ENCODE data around the gene SKI.
"Not testable (repeated sequence)": the region's sequence is repeated elsewhere in the genome, so short reads cannot be mapped to it uniquely, and the experiment has no call there.

The SKI gene

DNA sequence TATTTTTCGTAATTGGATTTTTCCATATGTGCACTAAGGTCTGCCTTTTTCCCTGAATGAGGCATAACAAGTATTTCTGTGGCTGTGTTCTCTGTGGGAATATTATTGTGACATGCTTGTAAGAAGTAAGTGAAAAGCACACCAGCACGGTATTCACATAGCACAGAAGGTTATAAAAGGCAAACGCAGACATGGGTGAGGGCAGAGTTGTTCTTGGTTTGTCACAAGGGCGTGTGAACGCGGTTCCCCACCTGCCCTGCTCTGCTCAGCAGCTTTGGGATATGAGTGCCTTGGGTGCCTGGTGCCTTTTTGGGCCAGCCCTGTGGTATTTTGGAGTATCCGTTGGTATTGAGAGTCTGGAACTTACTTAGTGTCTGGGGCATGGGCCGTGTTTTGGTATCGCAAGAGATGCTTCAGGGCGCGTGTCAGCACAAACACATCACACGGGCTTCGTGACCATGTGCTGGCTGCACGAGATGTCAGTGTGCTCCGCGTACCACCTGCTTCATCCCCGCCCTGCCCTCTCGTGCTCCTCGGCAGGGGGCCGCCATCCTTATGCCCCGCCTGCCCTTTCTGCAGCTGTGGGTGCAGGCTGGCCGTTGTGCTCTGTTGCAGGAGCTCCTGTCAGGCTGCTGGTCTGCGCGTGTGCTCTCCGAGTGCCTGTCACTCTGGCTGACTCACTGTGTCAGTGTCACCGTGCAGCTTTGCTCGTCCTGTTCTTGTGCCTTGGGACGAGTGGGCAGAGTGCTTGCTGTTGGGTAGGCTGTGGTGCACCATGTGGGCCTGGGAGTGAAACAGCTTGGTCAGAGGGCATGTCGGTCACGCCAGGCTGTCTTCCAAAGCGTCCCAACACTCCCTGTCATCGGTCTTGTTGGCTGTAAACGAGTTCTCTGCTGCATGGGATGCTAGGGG is 15.0 kb downstream of the SKI start:
- DNase-seq = no peak

DNA sequence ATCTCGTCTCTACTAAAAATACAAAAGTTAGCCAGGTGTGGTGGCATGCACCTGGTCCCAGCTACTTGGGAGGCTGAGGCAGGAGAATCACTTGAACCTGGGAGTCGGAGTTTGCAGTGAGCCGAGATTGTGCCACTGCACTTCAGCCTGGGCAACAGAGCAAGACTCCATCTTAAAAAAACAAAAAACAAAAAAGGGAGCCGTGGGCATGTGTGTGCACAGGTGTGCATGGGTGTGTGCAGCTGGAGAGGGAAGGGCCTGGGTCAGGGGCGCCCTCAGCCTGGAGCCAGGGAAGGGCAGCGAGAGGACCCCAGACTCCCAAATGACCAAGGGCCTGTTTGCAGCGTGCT is 18.9 kb downstream of the SKI start:
- not testable (repeated sequence) for DNase-seq

DNA sequence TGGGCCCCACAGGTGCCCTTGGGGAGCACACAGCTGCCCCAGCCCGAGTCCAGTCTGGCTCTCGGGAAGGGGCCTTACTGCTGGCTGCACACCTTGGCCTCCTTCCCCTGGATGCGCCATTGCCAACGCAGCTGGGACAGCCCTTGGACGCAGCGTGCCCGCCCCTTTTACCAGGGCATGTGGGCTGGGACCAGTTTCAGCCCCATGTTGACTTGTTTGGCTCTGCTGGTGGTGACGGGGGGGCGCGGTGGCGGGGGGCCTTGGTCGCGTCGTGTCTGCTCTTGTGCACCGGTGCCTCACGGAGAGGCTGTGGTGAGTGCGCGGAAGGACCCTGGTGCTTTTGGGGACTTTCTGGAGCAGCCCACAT is 19.6 kb downstream of the SKI start:
- no peak for DNase-seq

DNA sequence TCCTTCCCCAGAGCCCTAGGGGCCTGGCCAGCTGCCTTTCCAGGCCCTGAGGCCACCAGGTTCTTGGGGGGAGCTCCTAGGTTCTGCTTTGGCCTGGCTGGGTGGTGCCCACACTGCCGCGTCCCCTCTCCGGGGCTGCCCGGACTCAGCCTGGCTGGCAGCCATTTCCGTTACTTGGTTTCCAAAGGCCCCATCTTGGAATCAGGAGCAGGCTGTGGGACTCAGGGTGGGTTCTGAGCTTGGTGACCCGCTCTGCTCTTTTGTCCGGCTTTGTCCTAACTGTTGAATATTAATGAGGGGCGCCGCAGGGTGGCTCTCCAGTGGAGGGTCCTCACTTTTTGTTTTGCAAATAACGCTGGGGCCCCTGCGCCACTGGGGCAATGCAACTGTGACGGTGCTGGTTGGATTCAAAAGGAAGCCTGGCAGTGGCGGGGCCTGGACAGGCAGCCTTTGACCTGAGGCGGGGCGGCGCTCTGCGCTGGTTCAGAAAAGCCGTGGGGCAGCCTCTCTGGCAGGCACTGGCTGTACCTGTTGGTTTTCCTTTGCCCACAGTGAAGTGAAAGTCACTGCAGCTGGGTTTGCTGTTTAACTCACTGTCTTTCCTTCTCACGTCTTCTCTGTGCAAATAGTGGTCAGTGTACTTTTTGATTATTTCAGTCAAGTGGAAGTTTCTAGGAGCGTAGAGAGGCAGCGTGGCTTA is 20.2 kb downstream of the SKI start:
- DNase-seq = no peak

DNA sequence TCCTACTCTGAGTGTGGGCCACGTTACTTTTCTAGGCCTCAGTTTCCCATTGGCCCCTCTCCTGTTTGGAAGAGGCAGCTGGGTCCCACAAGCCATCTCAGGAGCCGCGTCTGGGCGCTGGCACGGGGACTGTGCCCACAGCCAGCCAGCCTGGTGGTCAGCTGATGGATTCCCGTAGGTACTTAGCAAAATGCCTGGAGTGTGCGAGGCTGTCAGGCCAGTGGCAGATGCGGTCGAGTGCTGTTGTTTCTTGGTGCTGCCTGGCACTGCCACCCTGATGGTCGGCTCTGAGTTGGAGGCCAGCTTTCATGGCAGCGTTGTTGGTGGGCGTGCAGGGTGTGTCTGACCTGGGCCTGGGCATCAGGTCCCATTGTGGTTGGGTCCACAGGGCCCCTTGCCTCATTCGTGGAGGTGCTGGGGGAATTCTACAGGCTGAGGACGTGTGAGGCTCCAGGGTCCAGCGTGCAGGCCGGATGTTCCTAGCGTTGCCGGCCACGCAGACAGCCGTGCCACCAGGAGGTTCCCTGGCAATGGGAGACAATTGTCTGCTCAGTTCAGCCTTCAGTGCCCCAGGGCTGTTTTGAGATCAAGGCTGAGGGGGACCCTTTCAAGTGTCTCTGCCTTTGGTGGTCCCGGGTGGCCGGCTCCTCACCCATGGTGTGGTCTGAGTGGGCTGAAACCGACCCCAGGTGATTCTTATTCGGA is 20.9 kb downstream of the SKI start:
- no peak for DNase-seq

DNA sequence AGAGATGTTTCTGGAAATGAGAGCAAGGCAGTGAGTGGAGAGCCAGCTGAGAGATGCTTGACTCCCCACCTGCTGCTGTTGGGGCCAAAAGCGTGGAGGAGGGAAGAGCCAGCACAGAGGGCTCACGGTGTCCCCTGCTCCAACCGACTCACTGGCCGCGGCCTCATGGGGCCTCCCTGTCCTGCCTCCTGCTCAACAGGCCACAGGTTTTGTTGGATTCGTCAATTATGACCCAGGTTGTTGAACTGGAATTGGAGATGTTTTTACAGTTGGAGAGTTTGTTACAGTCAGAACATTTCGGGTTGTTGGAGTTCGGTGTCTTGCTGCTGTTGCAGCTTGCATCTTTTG is 21.4 kb downstream of the SKI start:
- DNase-seq = no peak

DNA sequence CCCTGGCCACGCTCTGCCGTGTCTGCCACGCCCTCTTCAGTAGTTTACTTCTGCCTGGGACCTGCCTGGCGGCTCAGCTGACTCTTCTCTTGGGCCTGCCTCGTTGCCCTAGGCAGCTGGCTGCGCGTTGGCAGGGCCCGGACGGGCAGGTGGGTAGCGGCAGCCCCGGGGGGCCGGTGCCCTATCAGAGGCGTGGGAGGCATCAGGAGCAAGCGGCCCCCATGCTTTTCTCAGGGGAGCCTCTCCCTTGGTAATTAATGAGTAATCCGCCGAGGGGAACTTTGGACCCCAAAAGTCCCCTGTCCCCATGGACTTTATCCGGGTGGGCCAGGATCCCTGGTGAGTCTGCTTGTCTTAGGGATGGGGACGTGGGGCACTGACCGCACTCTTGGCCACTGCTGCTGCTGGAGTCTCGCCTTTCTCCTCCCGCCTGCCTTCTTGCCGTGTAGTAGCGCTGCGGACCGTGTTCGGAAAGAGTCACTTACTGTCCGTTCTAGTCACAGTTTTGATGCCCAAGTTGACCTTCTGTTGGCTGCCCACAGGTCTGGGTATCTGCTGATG is 22.7 kb downstream of the SKI start:
- no peak for DNase-seq

DNA sequence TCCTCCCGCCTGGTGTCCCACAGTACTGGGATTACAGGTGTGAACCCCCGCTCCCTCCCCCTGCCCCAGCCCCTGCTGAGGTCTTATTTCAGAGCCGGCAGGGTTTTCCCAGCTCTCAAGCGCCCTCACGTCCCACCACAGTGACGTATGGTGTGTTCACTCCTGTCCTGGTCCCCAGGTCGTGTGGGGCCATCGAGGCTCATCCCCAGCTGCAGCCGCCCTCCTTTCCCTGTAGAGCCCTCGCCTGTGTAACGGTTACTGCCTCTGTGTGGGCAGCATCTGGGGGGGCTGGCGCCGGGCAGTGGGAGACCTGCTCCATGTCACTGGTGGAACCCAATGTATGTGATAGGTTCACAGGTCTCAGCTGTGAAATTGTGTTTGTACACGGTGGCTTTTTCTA is 23.2 kb downstream of the SKI start:
- no peak for DNase-seq

DNA sequence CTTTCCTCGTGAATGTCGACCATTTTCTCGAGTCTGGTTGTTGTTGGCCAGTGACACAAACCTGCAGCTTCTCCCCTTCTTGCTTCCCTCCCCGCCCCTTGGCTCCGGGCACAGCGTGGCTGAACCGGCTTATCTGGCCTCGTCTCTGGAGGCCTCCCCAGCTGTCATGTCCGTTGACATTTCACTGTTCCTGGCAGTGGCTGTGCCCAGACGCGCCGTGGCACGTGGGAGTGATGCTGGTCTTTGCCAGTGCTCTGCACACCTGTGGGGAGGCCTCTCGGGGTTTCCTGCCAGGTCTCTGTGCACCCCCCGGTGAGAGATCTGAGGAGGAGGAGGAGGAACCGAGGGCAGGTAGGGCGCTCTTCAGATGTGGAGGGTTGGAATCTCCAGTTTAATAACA is 23.7 kb downstream of the SKI start:
- no peak for DNase-seq

DNA sequence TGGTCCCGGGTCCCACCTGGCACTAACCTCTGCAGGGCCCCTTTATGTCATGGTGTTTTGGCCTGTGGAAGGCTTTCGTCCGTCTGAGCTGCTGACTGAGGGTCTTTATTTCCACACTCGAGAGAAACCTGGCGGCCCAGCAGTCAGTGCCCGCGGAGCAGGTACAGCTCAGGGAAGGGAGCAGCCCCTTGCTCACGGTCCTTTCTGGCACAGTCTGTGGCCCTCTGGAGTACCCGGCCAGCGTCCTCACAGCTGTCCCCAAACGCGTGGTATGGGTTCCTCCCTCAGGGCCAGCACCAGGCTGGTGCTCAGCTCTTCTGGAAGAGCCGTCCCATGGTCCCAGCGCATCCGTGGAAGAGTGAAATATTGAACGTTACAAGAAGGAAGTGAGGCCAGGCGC is 24.3 kb downstream of the SKI start:
- DNase-seq = no peak

DNA sequence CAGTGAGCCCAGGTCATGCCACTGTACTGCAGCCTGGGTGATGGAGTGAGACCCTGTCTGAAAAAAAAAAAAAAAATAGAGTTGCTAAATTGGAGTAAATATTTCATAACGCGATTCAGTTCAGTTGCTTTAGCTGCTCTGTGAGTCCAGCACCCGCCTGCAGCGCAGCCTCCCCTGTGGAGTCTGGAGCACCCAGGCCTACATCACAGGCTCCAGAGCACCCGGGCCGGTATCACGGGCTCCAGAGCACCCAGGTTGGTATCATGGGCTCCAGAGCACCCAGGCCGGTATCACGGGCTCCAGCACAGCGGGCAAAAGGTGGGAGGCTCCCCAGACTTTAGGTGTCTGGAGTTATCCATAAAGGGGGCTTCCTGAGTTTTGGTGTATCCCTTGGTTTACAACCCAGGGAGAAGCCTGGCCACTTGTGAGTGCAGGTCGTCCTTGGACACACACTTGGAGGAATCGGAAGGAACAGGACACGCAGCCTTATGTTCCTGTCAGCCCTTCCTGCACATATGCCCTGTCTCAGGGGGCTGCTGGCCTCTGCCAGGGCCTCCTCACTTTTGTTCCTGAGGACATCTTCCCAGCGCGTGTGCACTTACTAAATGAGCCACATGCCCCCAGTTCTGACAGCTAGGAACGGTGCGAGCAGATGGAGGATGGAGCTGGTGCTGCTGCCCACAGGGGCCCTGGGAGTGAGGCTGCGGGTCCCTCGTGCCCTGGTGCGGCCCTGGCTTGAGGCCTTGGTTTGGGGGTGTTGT is 25.1 kb downstream of the SKI start:
- DNase-seq = no peak

DNA sequence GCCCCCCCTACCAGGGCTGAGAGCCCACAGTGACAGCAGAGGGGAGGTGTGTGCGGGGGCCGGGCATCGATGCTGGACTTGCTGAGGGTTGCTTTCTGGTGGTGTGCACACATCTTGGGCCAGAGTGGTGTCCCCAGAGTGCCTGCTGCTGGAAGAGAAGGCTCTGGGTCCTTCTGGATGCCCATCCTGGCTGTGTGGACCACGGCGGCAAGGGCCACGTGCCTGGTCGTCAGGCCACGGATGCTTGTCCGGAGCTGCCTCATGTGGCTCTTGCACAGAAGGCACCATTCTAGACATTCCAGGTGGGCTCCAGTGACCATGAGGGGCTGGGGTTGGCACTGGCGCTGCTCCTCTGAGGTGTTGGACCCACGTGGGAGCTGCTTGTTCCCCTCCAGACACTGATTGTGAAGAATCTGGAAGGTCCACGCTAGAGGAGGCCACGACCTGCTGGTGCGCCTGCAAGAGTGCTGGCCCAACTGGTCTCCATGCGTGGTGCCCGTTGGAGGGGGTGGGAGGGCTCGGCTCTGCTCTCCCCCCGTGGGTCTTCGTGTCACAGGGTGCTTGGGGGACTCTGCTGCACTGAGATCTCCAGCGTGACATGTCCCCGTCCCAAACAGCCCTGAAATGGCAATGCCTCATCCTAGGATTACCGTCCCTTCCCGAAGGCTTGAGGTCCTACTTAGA is 25.8 kb downstream of the SKI start:
- DNase-seq = no peak

DNA sequence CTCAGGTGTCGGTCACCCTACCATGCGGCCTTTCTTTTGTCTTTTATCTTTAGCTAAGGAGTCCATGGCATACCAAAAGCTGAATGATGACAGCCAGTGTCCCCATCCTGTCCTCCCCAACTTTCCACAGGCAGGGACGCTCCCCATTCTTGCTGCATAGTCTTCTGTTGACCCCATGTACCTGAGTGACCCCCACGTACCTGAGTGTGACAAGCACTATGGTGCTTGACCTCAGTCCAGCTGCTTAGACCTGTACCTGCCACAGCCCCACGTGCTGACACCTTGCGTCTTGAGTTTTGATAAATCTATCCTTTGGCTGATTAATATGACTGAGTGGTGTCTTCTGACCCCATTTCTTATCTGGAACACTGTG is 26.9 kb downstream of the SKI start:
- DNase-seq = no peak

DNA sequence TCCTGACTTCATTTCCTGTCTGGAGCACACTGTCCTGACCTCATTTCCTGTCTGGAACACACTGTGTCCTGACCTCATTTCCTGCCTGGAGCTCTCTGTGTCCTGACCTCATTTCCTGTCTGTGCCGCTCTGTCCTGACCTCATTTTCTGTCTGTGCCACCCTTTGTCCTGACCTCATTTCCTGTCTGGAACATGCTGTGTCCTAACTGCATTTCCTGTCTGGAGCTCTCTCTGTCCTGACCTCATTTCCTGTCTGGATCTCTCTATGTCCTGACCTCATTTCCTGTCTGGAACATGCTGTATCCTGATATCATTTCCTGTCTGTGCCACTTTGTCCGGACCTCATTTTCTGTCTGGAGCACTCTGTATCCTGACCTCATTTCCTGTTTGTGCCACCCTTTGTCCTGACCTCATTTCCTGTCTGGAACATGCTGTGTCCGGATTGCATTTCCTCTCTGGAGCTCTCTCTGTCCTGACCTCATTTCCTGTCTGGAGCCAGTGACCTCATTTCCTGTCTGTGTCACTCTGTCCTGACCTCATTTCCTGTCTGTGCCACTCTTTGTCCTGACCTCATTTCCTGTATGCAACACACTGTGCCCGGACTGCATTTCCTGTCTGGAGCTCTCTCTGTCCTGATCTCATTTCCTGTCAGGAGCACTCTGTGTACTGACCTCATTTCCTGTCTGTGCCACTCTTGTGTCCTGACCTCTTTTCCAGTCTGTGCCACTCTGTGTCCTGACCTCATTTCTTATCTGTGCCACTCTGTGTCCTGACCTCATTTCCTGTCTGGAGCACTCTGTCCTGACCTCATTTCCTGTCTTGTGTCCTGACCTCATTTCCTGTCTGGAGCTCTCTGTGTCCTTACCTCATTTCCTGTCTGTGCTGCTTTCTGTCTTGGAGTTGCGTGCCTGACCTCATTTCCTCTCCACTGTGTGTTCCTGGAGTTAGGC is 27.6 kb downstream of the SKI start:
- DNase-seq = no peak

DNA sequence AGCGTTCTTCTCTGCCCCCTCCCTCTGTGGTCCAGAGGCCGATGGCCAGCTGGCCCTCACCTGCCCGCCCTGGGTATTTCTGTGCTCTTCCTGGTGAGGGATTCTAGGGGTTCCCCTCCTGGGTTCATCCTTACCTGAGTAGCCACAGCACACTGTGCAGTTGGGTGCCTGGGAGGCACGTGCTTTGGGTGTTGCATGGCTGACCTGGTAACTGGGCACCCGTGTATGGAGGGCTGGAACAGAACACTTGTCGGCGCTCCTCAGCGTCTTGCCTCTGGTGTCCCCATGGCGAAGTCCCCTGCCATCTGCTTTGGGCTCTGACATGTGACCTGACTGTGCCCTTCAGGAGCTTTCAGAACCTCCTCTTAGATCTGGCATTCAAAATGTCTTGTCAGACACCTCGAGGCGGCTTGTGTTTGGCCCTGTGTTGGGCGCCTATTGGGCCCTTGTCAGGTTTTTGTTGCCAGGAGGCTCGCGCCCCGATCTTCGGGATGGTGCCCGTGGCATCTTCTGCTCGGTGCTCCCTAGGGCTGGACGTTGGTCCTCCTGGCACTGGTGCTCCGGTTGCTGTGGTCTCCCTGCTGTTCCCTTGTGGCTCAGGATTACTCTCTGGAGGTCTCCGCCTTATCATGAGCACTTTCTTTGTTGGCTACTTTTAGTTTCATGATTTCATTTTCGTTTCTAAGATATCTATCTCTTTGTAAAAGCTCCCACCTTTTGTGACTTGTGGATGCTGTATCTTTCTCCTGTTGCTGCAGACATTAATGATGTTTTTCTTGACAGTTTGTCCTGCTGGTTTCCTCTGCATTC is 28.5 kb downstream of the SKI start:
- no peak for DNase-seq

DNA sequence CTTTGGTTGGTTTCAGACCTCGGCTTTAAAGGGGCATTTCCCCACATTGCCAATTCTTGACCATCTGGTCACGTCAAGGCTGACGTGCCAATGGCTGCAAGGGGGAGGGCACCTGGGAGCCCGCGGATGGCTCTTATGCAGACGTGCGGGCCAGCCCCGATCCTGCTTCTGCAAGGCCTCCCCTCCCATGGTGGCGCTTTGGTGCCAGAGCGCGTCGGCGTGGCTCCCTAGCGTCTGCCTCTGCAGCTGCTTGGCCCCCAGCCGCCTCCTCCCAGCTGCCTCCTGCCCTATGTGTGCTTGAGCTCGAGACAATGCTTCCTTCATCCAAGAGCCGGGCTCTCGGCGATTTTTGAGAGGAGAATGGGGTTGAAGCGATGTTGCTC is 29.1 kb downstream of the SKI start:
- no peak for DNase-seq

DNA sequence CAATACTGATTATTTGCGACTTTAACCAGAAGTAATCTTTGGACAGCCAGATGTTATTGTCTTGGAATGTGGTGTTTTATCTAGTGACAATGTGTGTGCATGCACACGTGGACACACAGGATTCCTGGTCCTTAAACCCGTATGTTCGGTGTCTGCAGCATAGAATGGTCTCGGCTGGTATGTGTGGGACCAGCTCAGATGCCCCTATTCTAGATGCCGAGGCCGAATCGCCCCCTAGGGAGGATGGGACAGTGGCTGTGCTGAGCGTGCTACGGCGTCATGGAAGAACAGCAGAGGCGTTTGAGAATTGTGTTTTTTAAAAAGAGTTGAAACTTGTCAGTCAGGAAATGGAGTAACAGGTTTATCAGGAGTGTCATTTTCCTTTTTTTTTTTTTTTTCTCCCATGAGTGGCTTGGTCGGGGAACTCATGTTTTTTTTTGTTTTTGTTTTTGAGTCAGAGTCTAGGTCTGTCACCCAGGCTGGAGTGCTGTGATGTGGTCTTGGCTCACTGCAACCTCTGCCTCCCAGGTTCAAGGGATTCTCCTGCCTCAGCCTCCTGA is 30.1 kb downstream of the SKI start:
- DNase-seq = no peak

DNA sequence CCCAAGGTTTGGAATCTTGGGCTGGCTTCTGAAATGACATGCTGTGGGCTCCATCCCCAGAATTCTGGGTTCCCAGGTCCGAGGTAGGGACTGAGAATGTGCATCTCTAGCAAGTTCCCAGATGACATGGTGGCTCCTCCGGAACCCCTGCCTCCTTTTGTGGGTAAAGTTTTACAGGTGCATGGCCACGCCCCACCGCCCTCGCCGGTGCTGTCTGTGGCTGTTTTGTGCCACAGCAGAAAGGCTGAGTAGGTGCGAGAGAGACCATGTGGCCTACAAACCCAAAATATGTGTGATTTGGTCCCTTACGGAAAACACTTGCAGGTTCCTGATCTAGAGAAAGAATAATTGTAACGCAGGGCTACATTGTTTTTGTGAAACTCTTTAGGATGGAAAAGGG is 30.9 kb downstream of the SKI start:
- no peak for DNase-seq

DNA sequence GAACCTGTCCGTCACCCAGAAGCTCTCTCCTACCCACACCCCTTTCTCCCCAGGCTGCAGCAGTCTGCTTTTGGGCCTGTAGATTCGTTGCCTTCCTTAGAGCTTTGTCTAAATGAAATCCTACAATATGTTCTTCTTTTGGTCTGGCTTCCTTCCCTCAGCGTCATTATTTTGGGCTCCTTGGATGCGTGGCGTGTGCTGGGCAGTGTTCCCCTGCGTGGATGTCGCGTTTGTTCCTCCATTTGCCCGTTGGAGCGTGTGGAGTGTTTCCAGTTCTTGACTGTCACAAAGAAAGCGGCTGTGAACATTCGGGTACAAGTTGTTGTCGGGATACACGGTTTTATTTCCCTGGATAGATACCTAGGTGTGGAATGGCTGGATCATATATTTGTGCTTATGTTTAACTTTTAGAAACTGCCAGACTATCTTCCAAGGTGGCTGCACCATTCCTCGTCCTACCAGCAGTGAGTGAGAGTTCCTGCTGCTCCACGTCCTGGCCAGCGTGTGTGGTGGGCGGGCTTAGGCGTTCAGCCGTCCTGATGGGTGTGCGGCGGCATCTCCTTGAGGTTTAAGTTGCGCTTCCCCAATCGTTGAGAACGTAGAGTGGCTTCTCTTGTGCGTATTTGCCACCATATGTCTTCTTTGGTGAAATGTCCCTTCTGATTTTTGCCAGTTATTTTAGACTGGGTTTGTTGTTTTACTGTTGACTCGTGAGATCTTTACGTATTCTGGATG is 31.7 kb downstream of the SKI start:
- DNase-seq = no peak

Measured in right kidney (tissue), 1 donor.